SK-N-SH (cell line): Measurements from ENCODE around the gene APOOL. TPM values are rescaled to one million over a fixed set of nuclear protein-coding genes. Genes with fewer than 3 reads are reported as not detected.
"Not testable (repeated sequence)": the region's sequence is repeated elsewhere in the genome, so short reads cannot be mapped to it uniquely, and the experiment has no call there.

Experiments used
- CTCF ChIA-PET: fragments of 300-600, 350-600 bp; formaldehyde crosslinking; extraction: SDS; loops from one replicate; lab custom pipeline; 2021; lab: Yijun Ruan, JAX
- POLR2A ChIA-PET: fragments of 350-600 bp; sonication (Branson Sonifier 250); formaldehyde crosslinking; extraction: SDS; loops from one replicate; lab custom pipeline; 2020; ENCODE audit warnings: antibody characterized with exemption, inconsistent platforms; lab: Yijun Ruan, JAX
- DNase-seq: peaks from one replicate; pipeline ENCODE4 v3.0.0; 2012
- H2AFZ ChIP-seq: fragments of 200-600 bp; sonication (generic); 2 replicates; pipeline ENCODE4 v1.8.1; 2016; ENCODE audit warnings: antibody characterized with exemption, mild to moderate bottlenecking, low read depth
- H3F3A ChIP-seq: fragments of 200-600 bp; sonication (generic); replicated peaks from 2 replicates; pipeline ENCODE3; 2016; ENCODE audit warnings: antibody characterized with exemption, mild to moderate bottlenecking; ENCODE audit not compliant: insufficient read depth
- H3K27ac ChIP-seq, 2 experiments: fragments of 200-500 bp in 1 of 2; fragments of 200-600 bp in 1 of 2; sonication (Bioruptor generic) in 1 of 2; sonication (generic), shearing (Covaris generic) in 1 of 2; 2 replicates each; pipeline versions ENCODE4 v1.5.1 to v1.6.1; 2014 to 2016; ENCODE audit warnings: low read depth in 2 of 2, inconsistent platforms in 1 of 2, low read length in 1 of 2, mild to moderate bottlenecking in 1 of 2, mixed read lengths in 1 of 2
- H3K27me3 ChIP-seq: fragments of 200-600 bp; sonication (generic), shearing (Covaris generic); 2 replicates; pipeline ENCODE4 v1.6.1; 2016; ENCODE audit warnings: mixed run types; ENCODE audit not compliant: insufficient read depth
- H3K36me3 ChIP-seq, 2 experiments: fragments of 200-500 bp in 1 of 2; fragments of 200-600 bp in 1 of 2; sonication (Bioruptor generic) in 1 of 2; sonication (generic) in 1 of 2; replicated peaks in 1 of 2; 2 replicates each; pipeline versions ENCODE3 to v1.5.1; 2014 to 2016; ENCODE audit warnings: low read length in 1 of 2, mild to moderate bottlenecking in 1 of 2; ENCODE audit not compliant: insufficient read depth in 2 of 2, control insufficient read depth in 1 of 2
- H3K4me1 ChIP-seq, 2 experiments: fragments of 200-500 bp in 1 of 2; fragments of 200-600 bp in 1 of 2; sonication (Bioruptor generic) in 1 of 2; sonication (generic), shearing (Covaris generic) in 1 of 2; 2 replicates each; pipeline versions ENCODE4 v1.5.1 to v1.6.1; 2014 to 2016; ENCODE audit warnings: low read depth in 1 of 2, low read length in 1 of 2, mixed run types in 1 of 2; ENCODE audit not compliant: insufficient read depth in 2 of 2, control insufficient read depth in 1 of 2
- H3K4me2 ChIP-seq: fragments of 200-600 bp; sonication (generic), shearing (Covaris generic); 2 replicates; pipeline ENCODE4 v1.6.1; 2017; ENCODE audit warnings: mixed run types
- H3K4me3 ChIP-seq, 2 experiments: fragments of 200-500 bp in 1 of 2; fragments of 200-600 bp in 1 of 2; sonication (Bioruptor generic) in 1 of 2; sonication (generic), shearing (Covaris generic) in 1 of 2; 2 replicates each; pipeline versions ENCODE4 v1.5.1 to v1.8.1; 2014 to 2016; ENCODE audit warnings: low read depth in 2 of 2, inconsistent platforms in 1 of 2, low read length in 1 of 2, mild to moderate bottlenecking in 1 of 2, mixed read lengths in 1 of 2, moderate library complexity in 1 of 2
- H3K79me2 ChIP-seq: fragments of 200-600 bp; sonication (generic); 2 replicates; pipeline ENCODE4 v1.8.1; 2017; ENCODE audit warnings: mild to moderate bottlenecking; ENCODE audit not compliant: insufficient read depth
- H3K9ac ChIP-seq: fragments of 200-600 bp; sonication (generic); 2 replicates; pipeline ENCODE4 v1.6.1; 2017; ENCODE audit warnings: mixed run types
- H3K9me2 ChIP-seq: fragments of 200-600 bp; sonication (generic); 2 replicates; pipeline ENCODE4 v1.6.1; 2017; ENCODE audit warnings: mixed run types
- H3K9me3 ChIP-seq: fragments of 200-600 bp; sonication (generic); 2 replicates; pipeline ENCODE4 v1.6.1; 2017; ENCODE audit warnings: mixed run types, mild to moderate bottlenecking, moderate library complexity
- H4K20me1 ChIP-seq: fragments of 200-600 bp; sonication (generic); 2 replicates; pipeline ENCODE4 v1.6.1; 2017; ENCODE audit warnings: mild to moderate bottlenecking, mixed run types; ENCODE audit not compliant: insufficient read depth
- FOSL2 ChIP-seq: IDR thresholded peaks from 2 replicates; pipeline ENCODE4 v1.4.0; 2012; ENCODE audit warnings: low read depth, mild to moderate bottlenecking, moderate library complexity, borderline replicate concordance
- FOXJ3 ChIP-seq: sonication (generic); formaldehyde crosslinking; IDR thresholded peaks from 2 replicates; pipeline ENCODE4 v1.5.1; 2020; ENCODE audit warnings: mild to moderate bottlenecking, missing genetic modification reagents
- GATA2 ChIP-seq: sonication (generic); formaldehyde crosslinking; IDR thresholded peaks from 2 replicates; pipeline ENCODE4 v1.5.0; 2020; ENCODE audit warnings: mild to moderate bottlenecking, missing genetic modification reagents
- JUND ChIP-seq: IDR thresholded peaks from 2 replicates; pipeline ENCODE4 v1.4.0; 2012
- MXI1 ChIP-seq: IDR thresholded peaks from 2 replicates; pipeline ENCODE4 v1.6.1; 2012; ENCODE audit warnings: mild to moderate bottlenecking, low read depth, low read length, improper control_type of control experiment
- NRF1 ChIP-seq: IDR thresholded peaks from 2 replicates; pipeline ENCODE4 v1.6.1; 2012; ENCODE audit warnings: low read depth, mild to moderate bottlenecking, low read length
- POLR2AphosphoS5 ChIP-seq: IDR thresholded peaks from 2 replicates; pipeline ENCODE4 v1.6.1; 2012; ENCODE audit warnings: low read depth, low read length
- RAD21 ChIP-seq: IDR thresholded peaks from 2 replicates; pipeline ENCODE4 v1.6.1; 2012; ENCODE audit warnings: mild to moderate bottlenecking, low read length
- RCOR1 ChIP-seq: fragments of 150-350 bp; IDR thresholded peaks from 2 replicates; pipeline ENCODE4 v1.6.1; 2017; ENCODE audit warnings: antibody characterized with exemption, low read length
- RFX5 ChIP-seq: IDR thresholded peaks from 2 replicates; pipeline ENCODE4 v1.6.1; 2012; ENCODE audit warnings: mild to moderate bottlenecking, improper control_type of control experiment, low read length
- RXRA ChIP-seq: IDR thresholded peaks from 2 replicates; pipeline ENCODE4 v1.4.0; 2012; ENCODE audit warnings: low read depth, mild to moderate bottlenecking, borderline replicate concordance
- SIN3A ChIP-seq: IDR thresholded peaks from 2 replicates; pipeline ENCODE4 v1.6.1; 2012; ENCODE audit warnings: low read depth, mild to moderate bottlenecking, low read length, moderate library complexity, borderline replicate concordance
- TAF1 ChIP-seq: IDR thresholded peaks from 2 replicates; pipeline ENCODE4 v1.6.1; 2012; ENCODE audit warnings: low read depth, mild to moderate bottlenecking, low read length, moderate library complexity, borderline replicate concordance
- TEAD4 ChIP-seq: IDR thresholded peaks from 2 replicates; pipeline ENCODE4 v1.4.0; 2012; ENCODE audit warnings: mild to moderate bottlenecking, borderline replicate concordance; ENCODE audit not compliant: insufficient read depth
- WGBS: methylation state at CpG from one replicate; pipeline ENCODE4 v1.1.6; 2017; ENCODE audit warnings: low lambda C conversion rate; 5-methylcytosine and 5-hydroxymethylcytosine counted together
- polyA plus RNA-seq, 3 experiments: library from polyadenylated mRNA; depleted of rRNA; stranded (reverse); fragments of >200 nt; gene quantifications; 2 replicates each; pipeline ENCODE4 v1.2.3, GENCODE V29; 2012
- TF ChIP-seq, protein P1 (sequence below): IDR thresholded peaks from 2 replicates; pipeline ENCODE4 v1.4.0; 2012; ENCODE audit warnings: low read depth
- TF ChIP-seq, protein P2 (sequence below): fragments of 150-350 bp; IDR thresholded peaks from 2 replicates; pipeline ENCODE4 v1.6.1; 2016; ENCODE audit warnings: mild to moderate bottlenecking, low read depth, low read length
- TF ChIP-seq, protein P3 (sequence below): IDR thresholded peaks from 2 replicates; pipeline ENCODE4 v1.6.1; 2012; ENCODE audit warnings: mild to moderate bottlenecking, low read depth, low read length, moderate library complexity
- TF ChIP-seq, protein P4 (sequence below): IDR thresholded peaks from 2 replicates; pipeline ENCODE4 v1.4.0; 2012; ENCODE audit warnings: low read depth, borderline replicate concordance
- TF ChIP-seq, protein P5 (sequence below): fragments of 150-350 bp; IDR thresholded peaks from 2 replicates; pipeline ENCODE4 v1.6.1; 2017; ENCODE audit warnings: antibody characterized with exemption, low read length, low read depth, borderline replicate concordance
- TF ChIP-seq, protein P6 (sequence below): IDR thresholded peaks from 2 replicates; pipeline ENCODE4; 2012

APOOL gene
- polyA plus RNA-seq, 1 of the 3 experiments (the other 2 are of a cell fraction): 2.4 TPM

DNA sequence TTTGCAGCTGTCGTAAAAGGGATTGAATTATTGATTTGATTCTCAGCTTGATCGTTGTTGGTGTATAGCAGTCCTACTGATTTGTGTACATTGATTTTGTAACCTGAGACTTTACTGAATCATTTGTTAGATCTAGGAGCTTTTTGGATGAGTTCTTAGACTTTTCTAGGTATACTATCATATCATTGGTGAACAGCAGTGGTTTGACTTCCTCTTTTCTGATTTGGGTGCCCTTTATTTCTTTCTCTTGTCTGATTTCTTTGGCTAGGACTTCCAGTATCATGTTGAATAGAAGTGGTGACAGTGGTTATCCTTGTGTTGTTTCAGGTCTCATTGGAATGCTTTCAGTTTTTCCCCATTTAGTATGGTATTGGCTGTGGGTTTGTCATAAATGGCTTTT, 8.4 kb downstream of the APOOL start:
- no peak overlapping the region for H3K9ac ChIP-seq
- H3K27me3 ChIP-seq: no peaks in the 10 kb centered on the region
- whole genome bisulfite sequencing: 56% methylated on average over 2 of the region's 2 CpGs
- H3K4me1 ChIP-seq: no peaks in the 10 kb centered on the region
- no peak overlapping the region for H3K27ac ChIP-seq
- no peak overlapping the region for H2AFZ ChIP-seq
- no peak overlapping the region for H3K4me3 ChIP-seq
- H3K9me3 ChIP-seq: no peaks in the 10 kb centered on the region
- no peaks in the 10 kb centered on the region for H3F3A ChIP-seq
- H3K79me2 ChIP-seq: peaks cover 83% of the 10 kb centered on the region
- no peaks in the 10 kb centered on the region for H3K9me2 ChIP-seq
- H3K4me2 ChIP-seq: no peak overlapping the region
- DNase-seq: no peak
- TF ChIP-seq, protein P1, sequence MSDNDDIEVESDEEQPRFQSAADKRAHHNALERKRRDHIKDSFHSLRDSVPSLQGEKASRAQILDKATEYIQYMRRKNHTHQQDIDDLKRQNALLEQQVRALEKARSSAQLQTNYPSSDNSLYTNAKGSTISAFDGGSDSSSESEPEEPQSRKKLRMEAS: no peak
- no peak for TF ChIP-seq RAD21
- TF ChIP-seq, protein P2, sequence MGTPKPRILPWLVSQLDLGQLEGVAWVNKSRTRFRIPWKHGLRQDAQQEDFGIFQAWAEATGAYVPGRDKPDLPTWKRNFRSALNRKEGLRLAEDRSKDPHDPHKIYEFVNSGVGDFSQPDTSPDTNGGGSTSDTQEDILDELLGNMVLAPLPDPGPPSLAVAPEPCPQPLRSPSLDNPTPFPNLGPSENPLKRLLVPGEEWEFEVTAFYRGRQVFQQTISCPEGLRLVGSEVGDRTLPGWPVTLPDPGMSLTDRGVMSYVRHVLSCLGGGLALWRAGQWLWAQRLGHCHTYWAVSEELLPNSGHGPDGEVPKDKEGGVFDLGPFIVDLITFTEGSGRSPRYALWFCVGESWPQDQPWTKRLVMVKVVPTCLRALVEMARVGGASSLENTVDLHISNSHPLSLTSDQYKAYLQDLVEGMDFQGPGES: no peak
- TF ChIP-seq RXRA: no peak
- no peak for TF ChIP-seq RCOR1
- no peak for TF ChIP-seq TEAD4
- no peak for TF ChIP-seq RFX5
- no peak for TF ChIP-seq GATA2
- TF ChIP-seq FOXJ3 (CRISPR knock-in tag): no peak
- no peak for TF ChIP-seq POLR2AphosphoS5
- no peak for TF ChIP-seq MXI1
- TF ChIP-seq, protein P3, sequence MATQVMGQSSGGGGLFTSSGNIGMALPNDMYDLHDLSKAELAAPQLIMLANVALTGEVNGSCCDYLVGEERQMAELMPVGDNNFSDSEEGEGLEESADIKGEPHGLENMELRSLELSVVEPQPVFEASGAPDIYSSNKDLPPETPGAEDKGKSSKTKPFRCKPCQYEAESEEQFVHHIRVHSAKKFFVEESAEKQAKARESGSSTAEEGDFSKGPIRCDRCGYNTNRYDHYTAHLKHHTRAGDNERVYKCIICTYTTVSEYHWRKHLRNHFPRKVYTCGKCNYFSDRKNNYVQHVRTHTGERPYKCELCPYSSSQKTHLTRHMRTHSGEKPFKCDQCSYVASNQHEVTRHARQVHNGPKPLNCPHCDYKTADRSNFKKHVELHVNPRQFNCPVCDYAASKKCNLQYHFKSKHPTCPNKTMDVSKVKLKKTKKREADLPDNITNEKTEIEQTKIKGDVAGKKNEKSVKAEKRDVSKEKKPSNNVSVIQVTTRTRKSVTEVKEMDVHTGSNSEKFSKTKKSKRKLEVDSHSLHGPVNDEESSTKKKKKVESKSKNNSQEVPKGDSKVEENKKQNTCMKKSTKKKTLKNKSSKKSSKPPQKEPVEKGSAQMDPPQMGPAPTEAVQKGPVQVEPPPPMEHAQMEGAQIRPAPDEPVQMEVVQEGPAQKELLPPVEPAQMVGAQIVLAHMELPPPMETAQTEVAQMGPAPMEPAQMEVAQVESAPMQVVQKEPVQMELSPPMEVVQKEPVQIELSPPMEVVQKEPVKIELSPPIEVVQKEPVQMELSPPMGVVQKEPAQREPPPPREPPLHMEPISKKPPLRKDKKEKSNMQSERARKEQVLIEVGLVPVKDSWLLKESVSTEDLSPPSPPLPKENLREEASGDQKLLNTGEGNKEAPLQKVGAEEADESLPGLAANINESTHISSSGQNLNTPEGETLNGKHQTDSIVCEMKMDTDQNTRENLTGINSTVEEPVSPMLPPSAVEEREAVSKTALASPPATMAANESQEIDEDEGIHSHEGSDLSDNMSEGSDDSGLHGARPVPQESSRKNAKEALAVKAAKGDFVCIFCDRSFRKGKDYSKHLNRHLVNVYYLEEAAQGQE: no peak
- no peak for TF ChIP-seq JUND
- TF ChIP-seq NRF1: no peak
- no peak for TF ChIP-seq SIN3A
- no peak for TF ChIP-seq TAF1
- TF ChIP-seq FOSL2: no peak
- TF ChIP-seq, protein P4, sequence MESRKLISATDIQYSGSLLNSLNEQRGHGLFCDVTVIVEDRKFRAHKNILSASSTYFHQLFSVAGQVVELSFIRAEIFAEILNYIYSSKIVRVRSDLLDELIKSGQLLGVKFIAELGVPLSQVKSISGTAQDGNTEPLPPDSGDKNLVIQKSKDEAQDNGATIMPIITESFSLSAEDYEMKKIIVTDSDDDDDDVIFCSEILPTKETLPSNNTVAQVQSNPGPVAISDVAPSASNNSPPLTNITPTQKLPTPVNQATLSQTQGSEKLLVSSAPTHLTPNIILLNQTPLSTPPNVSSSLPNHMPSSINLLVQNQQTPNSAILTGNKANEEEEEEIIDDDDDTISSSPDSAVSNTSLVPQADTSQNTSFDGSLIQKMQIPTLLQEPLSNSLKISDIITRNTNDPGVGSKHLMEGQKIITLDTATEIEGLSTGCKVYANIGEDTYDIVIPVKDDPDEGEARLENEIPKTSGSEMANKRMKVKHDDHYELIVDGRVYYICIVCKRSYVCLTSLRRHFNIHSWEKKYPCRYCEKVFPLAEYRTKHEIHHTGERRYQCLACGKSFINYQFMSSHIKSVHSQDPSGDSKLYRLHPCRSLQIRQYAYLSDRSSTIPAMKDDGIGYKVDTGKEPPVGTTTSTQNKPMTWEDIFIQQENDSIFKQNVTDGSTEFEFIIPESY: no peak
- TF ChIP-seq, protein P5, sequence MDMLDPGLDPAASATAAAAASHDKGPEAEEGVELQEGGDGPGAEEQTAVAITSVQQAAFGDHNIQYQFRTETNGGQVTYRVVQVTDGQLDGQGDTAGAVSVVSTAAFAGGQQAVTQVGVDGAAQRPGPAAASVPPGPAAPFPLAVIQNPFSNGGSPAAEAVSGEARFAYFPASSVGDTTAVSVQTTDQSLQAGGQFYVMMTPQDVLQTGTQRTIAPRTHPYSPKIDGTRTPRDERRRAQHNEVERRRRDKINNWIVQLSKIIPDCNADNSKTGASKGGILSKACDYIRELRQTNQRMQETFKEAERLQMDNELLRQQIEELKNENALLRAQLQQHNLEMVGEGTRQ: no peak
- TF ChIP-seq, protein P6, sequence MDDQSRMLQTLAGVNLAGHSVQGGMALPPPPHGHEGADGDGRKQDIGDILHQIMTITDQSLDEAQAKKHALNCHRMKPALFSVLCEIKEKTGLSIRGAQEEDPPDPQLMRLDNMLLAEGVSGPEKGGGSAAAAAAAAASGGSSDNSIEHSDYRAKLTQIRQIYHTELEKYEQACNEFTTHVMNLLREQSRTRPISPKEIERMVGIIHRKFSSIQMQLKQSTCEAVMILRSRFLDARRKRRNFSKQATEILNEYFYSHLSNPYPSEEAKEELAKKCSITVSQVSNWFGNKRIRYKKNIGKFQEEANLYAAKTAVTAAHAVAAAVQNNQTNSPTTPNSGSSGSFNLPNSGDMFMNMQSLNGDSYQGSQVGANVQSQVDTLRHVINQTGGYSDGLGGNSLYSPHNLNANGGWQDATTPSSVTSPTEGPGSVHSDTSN: no peak
- TF ChIP-seq, all 33 proteins: peak for 0
- POLR2A ChIA-PET: no interaction called here
- H3K36me3 ChIP-seq: no peaks in the 10 kb centered on the region
- CTCF ChIA-PET: no interaction called here
- H4K20me1 ChIP-seq: 0 out of 2 replicates have a peak, but pooled peaks cover 3% of the 10 kb centered on the region

DNA sequence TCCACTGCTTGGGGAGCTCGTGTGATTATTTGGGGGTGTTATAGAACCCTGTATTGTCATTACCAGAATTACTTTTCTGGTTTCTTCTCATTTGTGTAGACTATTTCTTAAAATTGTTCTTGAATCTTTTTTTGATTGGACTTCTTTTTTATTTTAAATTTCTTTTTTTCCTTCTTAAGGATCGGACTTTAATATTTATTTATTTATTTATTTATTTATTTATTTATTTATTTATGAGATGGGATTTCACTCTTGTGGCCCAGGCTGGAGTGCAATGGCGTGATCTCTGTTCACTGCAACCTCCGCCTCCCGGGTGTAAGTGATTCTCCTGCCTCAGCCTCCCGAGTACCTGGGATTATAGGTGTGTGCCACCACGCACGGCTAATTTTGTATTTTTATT, 11.7 kb downstream of the APOOL start:
- Histone ChIP-seq H3K79me2 (peaks cover 85% of the 10 kb centered on the region), H3K36me3 (peaks cover 0 to 13% of the 10 kb centered on the region in 2 experiments)
- DNase-seq, H3F3A ChIP-seq, CTCF ChIA-PET, H3K9ac ChIP-seq, H3K27ac ChIP-seq, H3K4me1 ChIP-seq, H2AFZ ChIP-seq, H3K9me3 ChIP-seq, POLR2A ChIA-PET, H3K4me3 ChIP-seq, H3K27me3 ChIP-seq, H3K9me2 ChIP-seq, H4K20me1 ChIP-seq, H3K4me2 ChIP-seq: not testable (repeated sequence)
- 93% methylated on average over 8 of the region's 8 CpGs for WGBS
